Keratinocyte (primary cell): Measurements from ENCODE around the gene TSPEAR.

Experiments
- EZH2 ChIP-seq: IDR thresholded peaks from one replicate; pipeline ENCODE4 v1.6.1; 2012; ENCODE audit warnings: inconsistent platforms, mild to moderate bottlenecking, low read length, moderate library complexity
- TF ChIP-seq, protein P1 (sequence below), 3 experiments: IDR thresholded peaks in 1 of 3; conservative IDR thresholded peaks in 1 of 3; optimal IDR thresholded peaks in 1 of 3; 2 replicates in 2 of 3; 3 replicates in 1 of 3; pipeline versions ENCODE3 to v1.5.1; 2011; ENCODE audit warnings: low read length in 3 of 3, mild to moderate bottlenecking in 3 of 3, moderate library complexity in 2 of 3, control low read depth in 1 of 3, inconsistent platforms in 1 of 3; ENCODE audit not compliant: insufficient read depth in 2 of 3; ENCODE audit errors: extremely low read depth in 1 of 3

DNA sequence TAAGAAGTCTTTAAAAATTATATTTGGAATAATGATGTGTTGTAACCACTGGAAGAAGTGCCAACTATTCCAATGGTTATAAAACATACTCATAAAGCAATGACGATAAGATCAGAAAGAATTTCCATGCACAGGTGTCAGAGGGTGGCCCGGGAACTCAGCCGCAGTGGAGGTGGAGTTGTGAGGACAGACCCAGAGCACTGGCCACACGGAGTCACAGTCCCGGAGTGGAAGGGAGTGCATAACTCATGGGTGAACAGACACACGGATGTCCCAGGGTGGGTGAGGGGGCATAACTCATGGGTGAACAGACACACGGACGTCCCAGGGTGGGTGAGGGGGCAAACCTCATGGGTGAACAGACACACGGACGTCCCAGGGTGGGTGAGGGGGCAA is 135.3 kb downstream of the TSPEAR start:
- TF ChIP-seq, protein P1, sequence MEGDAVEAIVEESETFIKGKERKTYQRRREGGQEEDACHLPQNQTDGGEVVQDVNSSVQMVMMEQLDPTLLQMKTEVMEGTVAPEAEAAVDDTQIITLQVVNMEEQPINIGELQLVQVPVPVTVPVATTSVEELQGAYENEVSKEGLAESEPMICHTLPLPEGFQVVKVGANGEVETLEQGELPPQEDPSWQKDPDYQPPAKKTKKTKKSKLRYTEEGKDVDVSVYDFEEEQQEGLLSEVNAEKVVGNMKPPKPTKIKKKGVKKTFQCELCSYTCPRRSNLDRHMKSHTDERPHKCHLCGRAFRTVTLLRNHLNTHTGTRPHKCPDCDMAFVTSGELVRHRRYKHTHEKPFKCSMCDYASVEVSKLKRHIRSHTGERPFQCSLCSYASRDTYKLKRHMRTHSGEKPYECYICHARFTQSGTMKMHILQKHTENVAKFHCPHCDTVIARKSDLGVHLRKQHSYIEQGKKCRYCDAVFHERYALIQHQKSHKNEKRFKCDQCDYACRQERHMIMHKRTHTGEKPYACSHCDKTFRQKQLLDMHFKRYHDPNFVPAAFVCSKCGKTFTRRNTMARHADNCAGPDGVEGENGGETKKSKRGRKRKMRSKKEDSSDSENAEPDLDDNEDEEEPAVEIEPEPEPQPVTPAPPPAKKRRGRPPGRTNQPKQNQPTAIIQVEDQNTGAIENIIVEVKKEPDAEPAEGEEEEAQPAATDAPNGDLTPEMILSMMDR (optimal IDR thresholded peaks at IDR 0.05 in 1 of 3, IDR thresholded peaks at IDR 0.05 in 1 of 3, conservative IDR thresholded peaks at IDR 0.05 in 1 of 3; ENCODE audit: extremely low read depth in 1 of 3, insufficient read depth in 2 of 3, low read length in 3 of 3): no peak
- TF ChIP-seq EZH2: no peak
